ENCODE data around the gene NOTUM. TPM values are rescaled to one million over a fixed set of nuclear protein-coding genes. Genes with fewer than 3 reads are reported as not detected.

NOTUM gene
- total and polyA plus RNA-seq, 10 of the 15 experiments (the other 5 are each of a cell fraction or from before 2014, with no cell fraction given): 0.04 to 0.13 TPM; not detected in 8

- TF ChIP-seq, protein P1, sequence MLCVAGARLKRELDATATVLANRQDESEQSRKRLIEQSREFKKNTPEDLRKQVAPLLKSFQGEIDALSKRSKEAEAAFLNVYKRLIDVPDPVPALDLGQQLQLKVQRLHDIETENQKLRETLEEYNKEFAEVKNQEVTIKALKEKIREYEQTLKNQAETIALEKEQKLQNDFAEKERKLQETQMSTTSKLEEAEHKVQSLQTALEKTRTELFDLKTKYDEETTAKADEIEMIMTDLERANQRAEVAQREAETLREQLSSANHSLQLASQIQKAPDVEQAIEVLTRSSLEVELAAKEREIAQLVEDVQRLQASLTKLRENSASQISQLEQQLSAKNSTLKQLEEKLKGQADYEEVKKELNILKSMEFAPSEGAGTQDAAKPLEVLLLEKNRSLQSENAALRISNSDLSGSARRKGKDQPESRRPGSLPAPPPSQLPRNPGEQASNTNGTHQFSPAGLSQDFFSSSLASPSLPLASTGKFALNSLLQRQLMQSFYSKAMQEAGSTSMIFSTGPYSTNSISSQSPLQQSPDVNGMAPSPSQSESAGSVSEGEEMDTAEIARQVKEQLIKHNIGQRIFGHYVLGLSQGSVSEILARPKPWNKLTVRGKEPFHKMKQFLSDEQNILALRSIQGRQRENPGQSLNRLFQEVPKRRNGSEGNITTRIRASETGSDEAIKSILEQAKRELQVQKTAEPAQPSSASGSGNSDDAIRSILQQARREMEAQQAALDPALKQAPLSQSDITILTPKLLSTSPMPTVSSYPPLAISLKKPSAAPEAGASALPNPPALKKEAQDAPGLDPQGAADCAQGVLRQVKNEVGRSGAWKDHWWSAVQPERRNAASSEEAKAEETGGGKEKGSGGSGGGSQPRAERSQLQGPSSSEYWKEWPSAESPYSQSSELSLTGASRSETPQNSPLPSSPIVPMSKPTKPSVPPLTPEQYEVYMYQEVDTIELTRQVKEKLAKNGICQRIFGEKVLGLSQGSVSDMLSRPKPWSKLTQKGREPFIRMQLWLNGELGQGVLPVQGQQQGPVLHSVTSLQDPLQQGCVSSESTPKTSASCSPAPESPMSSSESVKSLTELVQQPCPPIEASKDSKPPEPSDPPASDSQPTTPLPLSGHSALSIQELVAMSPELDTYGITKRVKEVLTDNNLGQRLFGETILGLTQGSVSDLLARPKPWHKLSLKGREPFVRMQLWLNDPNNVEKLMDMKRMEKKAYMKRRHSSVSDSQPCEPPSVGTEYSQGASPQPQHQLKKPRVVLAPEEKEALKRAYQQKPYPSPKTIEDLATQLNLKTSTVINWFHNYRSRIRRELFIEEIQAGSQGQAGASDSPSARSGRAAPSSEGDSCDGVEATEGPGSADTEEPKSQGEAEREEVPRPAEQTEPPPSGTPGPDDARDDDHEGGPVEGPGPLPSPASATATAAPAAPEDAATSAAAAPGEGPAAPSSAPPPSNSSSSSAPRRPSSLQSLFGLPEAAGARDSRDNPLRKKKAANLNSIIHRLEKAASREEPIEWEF (IDR thresholded peaks at IDR 0.05; ENCODE audit: insufficient replicate concordance, low read depth, low read length): no peak
- TF ChIP-seq SMC3 (IDR thresholded peaks at IDR 0.05; ENCODE audit: borderline replicate concordance, low read length) (no peak), E2F8 (IDR thresholded peaks at IDR 0.05; ENCODE audit: low read depth, partially characterized antibody) (no peak)
- TF ChIP-seq, protein P2, sequence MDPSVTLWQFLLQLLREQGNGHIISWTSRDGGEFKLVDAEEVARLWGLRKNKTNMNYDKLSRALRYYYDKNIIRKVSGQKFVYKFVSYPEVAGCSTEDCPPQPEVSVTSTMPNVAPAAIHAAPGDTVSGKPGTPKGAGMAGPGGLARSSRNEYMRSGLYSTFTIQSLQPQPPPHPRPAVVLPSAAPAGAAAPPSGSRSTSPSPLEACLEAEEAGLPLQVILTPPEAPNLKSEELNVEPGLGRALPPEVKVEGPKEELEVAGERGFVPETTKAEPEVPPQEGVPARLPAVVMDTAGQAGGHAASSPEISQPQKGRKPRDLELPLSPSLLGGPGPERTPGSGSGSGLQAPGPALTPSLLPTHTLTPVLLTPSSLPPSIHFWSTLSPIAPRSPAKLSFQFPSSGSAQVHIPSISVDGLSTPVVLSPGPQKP (IDR thresholded peaks at IDR 0.05; ENCODE audit: low read depth, low read length): no peak
Observed at GRCh38 chr17:81911969-81912368, 49.0 kb downstream of the NOTUM start (continued).
